ENCODE data around the gene NPDC1. TPM values are rescaled to one million over a fixed set of nuclear protein-coding genes. Genes with fewer than 3 reads are reported as not detected.

NPDC1 gene
- total RNA-seq, 1 donor from 2014 or later: 124 TPM

- DNase-seq (no peak), ATAC-seq (no peak)
- H3K9me3 ChIP-seq: no peaks in the 10 kb centered on the region
- no peak overlapping the region for H3K27ac ChIP-seq
- intact Hi-C loops (cut with DNase I): no loop called here
- peaks cover 17% of the 10 kb centered on the region for H3K4me1 ChIP-seq
- no peaks in the 10 kb centered on the region for H3K36me3 ChIP-seq
- no peak for TF ChIP-seq CTCF (IDR thresholded peaks at IDR 0.05)
- no peak overlapping the region for H3K4me3 ChIP-seq
- H3K27me3 ChIP-seq (ENCODE audit: low read depth): peaks cover 14% of the 10 kb centered on the region
Measured at GRCh38 chr9:137068539-137069507, 22.8 kb upstream of the NPDC1 start.

GRCh38 chr9:137067860-137068538 is 22.0 kb upstream of the NPDC1 start:
- no peak overlapping the region for H3K27ac ChIP-seq
- ATAC-seq: peak; percentile 61 to 70

GRCh38 chr9:137066096-137066861 is 20.3 kb upstream of the NPDC1 start:
- peaks cover 14% of the 10 kb centered on the region for H3K27me3 ChIP-seq (ENCODE audit: low read depth)
- no peak overlapping the region for H3K4me3 ChIP-seq
- H3K36me3 ChIP-seq: no peaks in the 10 kb centered on the region
- ATAC-seq: no peak
- H3K4me1 ChIP-seq: peaks cover 17% of the 10 kb centered on the region
- H3K27ac ChIP-seq: no peak overlapping the region
- intact Hi-C loops (cut with DNase I): no loop called here
- no peaks in the 10 kb centered on the region for H3K9me3 ChIP-seq
- no peak for TF ChIP-seq CTCF (IDR thresholded peaks at IDR 0.05)
- DNase-seq: no peak

More at GRCh38 chr9:137067860-137068538, 22.0 kb upstream of the NPDC1 start:
- TF ChIP-seq CTCF (IDR thresholded peaks at IDR 0.05): peak; percentile 85
- H3K4me1 ChIP-seq: peaks cover 18% of the 10 kb centered on the region
- peak; percentile 85 for DNase-seq
- intact Hi-C loops (cut with DNase I): no loop called here
- H3K4me3 ChIP-seq: no peak overlapping the region
- peaks cover 14% of the 10 kb centered on the region for H3K27me3 ChIP-seq (ENCODE audit: low read depth)
- H3K36me3 ChIP-seq: no peaks in the 10 kb centered on the region
- H3K9me3 ChIP-seq: no peaks in the 10 kb centered on the region

GRCh38 chr9:137065336-137065967 is 19.5 kb upstream of the NPDC1 start:
- ATAC-seq (no peak), DNase-seq (no peak)
- H3K4me3 ChIP-seq: no peak overlapping the region
- H3K4me1 ChIP-seq: peaks cover 10% of the 10 kb centered on the region
- intact Hi-C loops (cut with DNase I): no loop called here
- H3K9me3 ChIP-seq: no peaks in the 10 kb centered on the region
- no peak overlapping the region for H3K27ac ChIP-seq
- TF ChIP-seq CTCF (IDR thresholded peaks at IDR 0.05): no peak
- H3K36me3 ChIP-seq: no peaks in the 10 kb centered on the region
- H3K27me3 ChIP-seq (ENCODE audit: low read depth): peaks cover 14% of the 10 kb centered on the region

- no peak for TF ChIP-seq CTCF (IDR thresholded peaks at IDR 0.05)
Measured at GRCh38 chr9:137064880-137065164, 18.8 kb upstream of the NPDC1 start.

More at GRCh38 chr9:137064880-137065164, 18.8 kb upstream of the NPDC1 start:
- Histone ChIP-seq H3K4me1 (peaks cover 10% of the 10 kb centered on the region), H3K27ac (no peak overlapping the region), H3K27me3 (ENCODE audit: low read depth) (peaks cover 14% of the 10 kb centered on the region), H3K36me3 (no peaks in the 10 kb centered on the region), H3K9me3 (no peaks in the 10 kb centered on the region), H3K4me3 (no peak overlapping the region)
- intact Hi-C loops (cut with DNase I): no loop called here
- DNase-seq (no peak), ATAC-seq (no peak)
